HFF-Myc (cell line): ENCODE data around the gene IQSEC3.

Experiments
- DNase-seq: peaks from one replicate; pipeline ENCODE4 v3.0.0-alpha.2; 2011; ENCODE audit warnings: low read depth; ENCODE audit errors: extremely low read depth
- H3K4me3 ChIP-seq: replicated peaks from 2 replicates; pipeline ENCODE4 v1.5.1; 2011; ENCODE audit warnings: low read depth, mild to moderate bottlenecking, control low read depth, low read length
- CTCF ChIP-seq: IDR thresholded peaks from 2 replicates; pipeline ENCODE4 v1.5.1; 2012; ENCODE audit warnings: mild to moderate bottlenecking, low read depth, low read length, control low read depth; ENCODE audit errors: missing control alignments

The IQSEC3 gene

GRCh38 chr12:221736-222135 is 155.2 kb downstream of the IQSEC3 start:
- DNase-seq: no peak
- TF ChIP-seq CTCF: no peak
- H3K4me3 ChIP-seq: no peak overlapping the region

- TF ChIP-seq CTCF: no peak
- H3K4me3 ChIP-seq: no peak overlapping the region
- no peak for DNase-seq
Observed at GRCh38 chr12:223841-224240, 157.3 kb downstream of the IQSEC3 start.

- H3K4me3 ChIP-seq: no peak overlapping the region
- TF ChIP-seq CTCF: no peak
- no peak for DNase-seq
Observed at GRCh38 chr12:224330-224729, 157.8 kb downstream of the IQSEC3 start.

- no peak for TF ChIP-seq CTCF
- DNase-seq: no peak
- H3K4me3 ChIP-seq: no peak overlapping the region
Observed at GRCh38 chr12:225012-225411, 158.4 kb downstream of the IQSEC3 start.

GRCh38 chr12:226401-226800 is 159.8 kb downstream of the IQSEC3 start:
- DNase-seq: no peak
- TF ChIP-seq CTCF: no peak
- no peak overlapping the region for H3K4me3 ChIP-seq

GRCh38 chr12:227286-227915 is 160.8 kb downstream of the IQSEC3 start:
- no peak overlapping the region for H3K4me3 ChIP-seq
- no peak for TF ChIP-seq CTCF
- DNase-seq: no peak
